Caco-2 (cell line): Measurements from ENCODE around the gene PLBD2. TPM values are rescaled to one million over a fixed set of nuclear protein-coding genes. Genes with fewer than 3 reads are reported as not detected.
A peak's percentile ranks its signal among the peaks of the same experiment; 100 is the strongest.

ENCODE experiments used
- Bru-seq: library from RNA; stranded (reverse); fragments of 400-500 nt; gene quantifications from one replicate; lab custom pipeline; 2021; lab: Mats Ljungman, UMichigan
- BruChase-seq, 2 experiments: library from RNA; stranded (reverse); fragments of 400-500 nt; gene quantifications; one replicate each; lab custom pipeline; 2021; lab: Mats Ljungman, UMichigan
- BruUV-seq: library from RNA; stranded (reverse); fragments of 400-500 nt; replicated peaks from 2 replicates; lab custom pipeline; 2021; lab: Mats Ljungman, UMichigan
- CTCF ChIA-PET: fragments of 300-600 bp; sonication (Branson Sonifier 250); formaldehyde crosslinking; loops from one replicate; lab custom pipeline; 2022; ENCODE audit warnings: antibody characterized with exemption; lab: Charles Lee
- POLR2A ChIA-PET: fragments of 300-600 bp; sonication (Branson Sonifier 250); formaldehyde crosslinking; loops from one replicate; lab custom pipeline; 2022; ENCODE audit warnings: antibody characterized with exemption; lab: Charles Lee
- DNase-seq, 2 experiments: peaks; one replicate each; pipeline versions ENCODE4 v3.0.0 to v3.0.0-alpha.2; 2020 to 2022
- H3K27me3 ChIP-seq: replicated peaks from 2 replicates; pipeline ENCODE4 v1.6.0; 2011; ENCODE audit warnings: low read length; ENCODE audit not compliant: control insufficient read depth, insufficient read depth
- H3K36me3 ChIP-seq: 2 replicates; pipeline ENCODE4 v1.5.1; 2011; ENCODE audit warnings: low read length; ENCODE audit not compliant: control insufficient read depth, insufficient read depth
- H3K4me1 ChIP-seq: fragments of 250-450 bp; sonication (Bioruptor Pico); 2 replicates; pipeline ENCODE4 v1.5.1; 2020; ENCODE audit warnings: mild to moderate bottlenecking
- H3K4me3 ChIP-seq: 2 replicates; pipeline ENCODE4 v1.5.1; 2011; ENCODE audit warnings: low read depth, mild to moderate bottlenecking, control low read depth, low read length
- H3K9me3 ChIP-seq: fragments of 250-450 bp; sonication (Bioruptor Pico); 2 replicates; pipeline ENCODE4 v1.5.1; 2020; ENCODE audit warnings: mild to moderate bottlenecking, moderate library complexity
- H3K27ac Mint-ChIP-seq: one replicate; pipeline ENCODE4 v1.8.0; 2022; ENCODE audit warnings: mixed read lengths; ENCODE audit not compliant: unreplicated experiment
- H3K27me3 Mint-ChIP-seq: one replicate; pipeline ENCODE4 v1.8.0; 2022; ENCODE audit warnings: mixed read lengths; ENCODE audit not compliant: insufficient read depth, unreplicated experiment
- H3K36me3 Mint-ChIP-seq: one replicate; pipeline ENCODE4 v1.8.0; 2022; ENCODE audit warnings: mild to moderate bottlenecking, mixed read lengths; ENCODE audit not compliant: insufficient read depth, unreplicated experiment
- H3K4me1 Mint-ChIP-seq: one replicate; pipeline ENCODE4 v1.8.0; 2022; ENCODE audit warnings: low read depth, mixed read lengths; ENCODE audit not compliant: unreplicated experiment
- H3K4me3 Mint-ChIP-seq: one replicate; pipeline ENCODE4 v1.8.0; 2022; ENCODE audit warnings: mild to moderate bottlenecking, moderate library complexity, mixed read lengths; ENCODE audit not compliant: unreplicated experiment
- H3K9me3 Mint-ChIP-seq: one replicate; pipeline ENCODE4 v1.8.0; 2022; ENCODE audit warnings: mixed read lengths; ENCODE audit not compliant: unreplicated experiment
- CTCF ChIP-seq, 2 experiments: fragments of 200-600 bp in 1 of 2; IDR thresholded peaks; 1 replicate in 1 of 2; 2 replicates in 1 of 2; pipeline versions ENCODE4 v1.5.1 to v1.8.0; 2011 to 2022; ENCODE audit warnings: antibody characterized with exemption in 1 of 2, control low read depth in 1 of 2, inconsistent platforms in 1 of 2, low read depth in 1 of 2, low read length in 1 of 2, mild to moderate bottlenecking in 1 of 2, moderate library complexity in 1 of 2; ENCODE audit not compliant: insufficient read depth in 1 of 2, severe bottlenecking in 1 of 2, unreplicated experiment in 1 of 2
- intact Hi-C: fragments of 100-400 bp; cut with micrococcal nuclease; formaldehyde crosslinking; loops from one replicate; pipeline ENCODE4 v1.10.0; 2022; ENCODE audit not compliant: unreplicated experiment
- long read RNA-seq: library from polyadenylated mRNA; stranded (forward); transcript quantifications from one replicate; pipeline ENCODE4 v2.0.0, GENCODE V29; 2022
- total RNA-seq: library from RNA; stranded (reverse); gene quantifications from 2 replicates; pipeline ENCODE4 v1.2.3, GENCODE V29; 2022

The PLBD2 gene
- total RNA-seq (41.1 and 43.1 TPM in 2 replicates), Bru-seq, nascent RNA (percentile 64 among the genes with signal in this experiment), BruChase-seq, experiment 1, labeled RNA remaining after a 2-hour chase (percentile 77 among the genes with signal in this experiment), BruChase-seq, experiment 2, labeled RNA remaining after a 6-hour chase (percentile 80 among the genes with signal in this experiment)
- long read RNA-seq, full-length matches to known transcripts = 25 of 49 reads
- long read RNA-seq, partial matches to known transcripts = 22 of 49 reads
- long read RNA-seq, other reads (novel, unspliced or antisense) = 2 of 49 reads

- Mint-ChIP-seq H3K4me3 (peak within 1 kb of the TSS; percentile 78), H3K4me1 (peaks cover 13% of the 10 kb centered on the region), H3K36me3 (peaks cover 8% of the 10 kb centered on the region), H3K27me3 (no peaks in the 10 kb centered on the region), H3K9me3 (no peaks in the 10 kb centered on the region), H3K27ac (peak within 1 kb of the TSS; percentile 14)
- DNase-seq = peak; percentile 94 to 95
- ChIA-PET POLR2A (interaction anchor here (0.6 kb wide), 1 partner anchor 135 kb away, joined by 7 read pairs; no protein-coding TSS in a partner anchor), CTCF (interaction anchor here (1.2 kb wide), 1 partner anchor 67 kb away, joined by 3 read pairs; no protein-coding TSS in a partner anchor)
- Histone ChIP-seq H3K4me1 (peaks cover 10% of the 10 kb centered on the region), H3K4me3 (peak within 1 kb of the TSS; percentile 76), H3K36me3 (no peaks in the 10 kb centered on the region), H3K9me3 (no peaks in the 10 kb centered on the region), H3K27me3 (no peaks in the 10 kb centered on the region)
- no TSS peak for BruUV-seq
- intact Hi-C loops = loop anchor here (1.0 to 5.0 kb wide), 3 partner anchors 23 to 161 kb away; partner anchors contain the start of gene SLC8B1
- no peak for TF ChIP-seq CTCF (IDR thresholded peaks at IDR 0.05; ENCODE audit: insufficient read depth in 1 of 2, low read depth in 1 of 2, low read length in 1 of 2, severe bottlenecking in 1 of 2, unreplicated experiment in 1 of 2)
Observed at GRCh38 chr12:113358381-113359132, at the start of gene PLBD2. Gene PLBD2 (plus strand): TSS chr12:113358587. CDS start chr12:113358601, 14 bp downstream.

- H3K9me3 Mint-ChIP-seq = no peaks in the 10 kb centered on the region
- H3K36me3 ChIP-seq = no peaks in the 10 kb centered on the region
- no TSS peak for BruUV-seq
- ChIA-PET CTCF (no interaction called here), POLR2A (no interaction called here)
- no peaks in the 10 kb centered on the region for H3K27me3 Mint-ChIP-seq
- no peaks in the 10 kb centered on the region for H3K4me1 Mint-ChIP-seq
- no peaks in the 10 kb centered on the region for H3K36me3 Mint-ChIP-seq
- no peak overlapping the region for H3K4me3 ChIP-seq
- TF ChIP-seq CTCF (IDR thresholded peaks at IDR 0.05; ENCODE audit: insufficient read depth in 1 of 2, low read depth in 1 of 2, low read length in 1 of 2, severe bottlenecking in 1 of 2, unreplicated experiment in 1 of 2) = no peak
- no peaks in the 10 kb centered on the region for H3K4me1 ChIP-seq
- no peak overlapping the region for H3K4me3 Mint-ChIP-seq
- no peaks in the 10 kb centered on the region for H3K9me3 ChIP-seq
- intact Hi-C loops = no loop called here
- no peak overlapping the region for H3K27ac Mint-ChIP-seq
- H3K27me3 ChIP-seq = no peaks in the 10 kb centered on the region
- DNase-seq = peak in 1 of 2 experiments; percentile 27
Observed at GRCh38 chr12:113310489-113310888, 47.9 kb upstream of the PLBD2 start.

DNA sequence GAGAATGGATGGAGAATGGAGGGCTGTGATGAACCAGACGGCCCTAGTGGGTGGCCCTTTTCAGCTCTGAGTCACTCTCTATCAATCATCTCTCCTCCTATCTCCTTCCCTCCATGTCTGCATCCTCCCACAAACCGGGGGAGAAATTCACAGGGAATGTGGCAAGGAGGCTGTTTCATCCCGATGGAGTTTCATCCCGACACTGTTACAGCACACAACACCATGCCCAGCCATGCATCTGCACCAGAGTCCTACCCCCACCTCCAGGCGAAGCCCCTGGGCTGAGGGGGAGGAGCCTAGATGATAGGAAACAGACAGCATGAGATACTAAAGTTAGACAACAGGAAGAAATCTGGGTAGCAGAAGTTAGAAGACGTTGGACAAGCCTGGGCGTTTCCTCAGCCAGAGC lies 44.3 kb upstream of the PLBD2 start:
- H3K36me3 Mint-ChIP-seq = no peaks in the 10 kb centered on the region
- no peaks in the 10 kb centered on the region for H3K27me3 Mint-ChIP-seq
- no peak overlapping the region for H3K27ac Mint-ChIP-seq
- Histone ChIP-seq H3K27me3 (no peaks in the 10 kb centered on the region), H3K4me1 (no peaks in the 10 kb centered on the region), H3K4me3 (no peak overlapping the region), H3K9me3 (no peaks in the 10 kb centered on the region), H3K36me3 (peaks cover 3% of the 10 kb centered on the region)
- CTCF ChIA-PET = interaction anchor here (1.1 kb wide), 1 partner anchor 109 kb away, joined by 4 read pairs; no protein-coding TSS in a partner anchor
- no peak for DNase-seq
- TF ChIP-seq CTCF (IDR thresholded peaks at IDR 0.05; ENCODE audit: insufficient read depth in 1 of 2, low read depth in 1 of 2, low read length in 1 of 2, severe bottlenecking in 1 of 2, unreplicated experiment in 1 of 2) = no peak
- no peak overlapping the region for H3K4me3 Mint-ChIP-seq
- H3K4me1 Mint-ChIP-seq = no peaks in the 10 kb centered on the region
- no TSS peak for BruUV-seq
- POLR2A ChIA-PET = no interaction called here
- intact Hi-C loops = no loop called here
- H3K9me3 Mint-ChIP-seq = no peaks in the 10 kb centered on the region
